Gastrocnemius medialis (tissue), 4 donors: Measurements from ENCODE around the gene CD27.

Experiments used
- POLR2A ChIP-seq, 2 donors: fragments of 450-650 bp; IDR thresholded peaks; one replicate each; pipeline ENCODE4 v1.6.1; 2017; ENCODE audit warnings: antibody characterized with exemption in 2 of 2, mild to moderate bottlenecking in 2 of 2, moderate library complexity in 2 of 2
- TF ChIP-seq, protein P1 (sequence below), 5 experiments: fragments of 450-650 bp in 3 of 5; fragments of 200-600 bp in 2 of 5; sonication (generic) in 2 of 5; IDR thresholded peaks in 4 of 5; conservative IDR thresholded peaks in 1 of 5; 1 replicate in 4 of 5; 2 replicates in 1 of 5; pipeline ENCODE4 v1.5.1; 2016 to 2019; ENCODE audit warnings: antibody characterized with exemption in 5 of 5, mild to moderate bottlenecking in 3 of 5, moderate library complexity in 3 of 5

DNA sequence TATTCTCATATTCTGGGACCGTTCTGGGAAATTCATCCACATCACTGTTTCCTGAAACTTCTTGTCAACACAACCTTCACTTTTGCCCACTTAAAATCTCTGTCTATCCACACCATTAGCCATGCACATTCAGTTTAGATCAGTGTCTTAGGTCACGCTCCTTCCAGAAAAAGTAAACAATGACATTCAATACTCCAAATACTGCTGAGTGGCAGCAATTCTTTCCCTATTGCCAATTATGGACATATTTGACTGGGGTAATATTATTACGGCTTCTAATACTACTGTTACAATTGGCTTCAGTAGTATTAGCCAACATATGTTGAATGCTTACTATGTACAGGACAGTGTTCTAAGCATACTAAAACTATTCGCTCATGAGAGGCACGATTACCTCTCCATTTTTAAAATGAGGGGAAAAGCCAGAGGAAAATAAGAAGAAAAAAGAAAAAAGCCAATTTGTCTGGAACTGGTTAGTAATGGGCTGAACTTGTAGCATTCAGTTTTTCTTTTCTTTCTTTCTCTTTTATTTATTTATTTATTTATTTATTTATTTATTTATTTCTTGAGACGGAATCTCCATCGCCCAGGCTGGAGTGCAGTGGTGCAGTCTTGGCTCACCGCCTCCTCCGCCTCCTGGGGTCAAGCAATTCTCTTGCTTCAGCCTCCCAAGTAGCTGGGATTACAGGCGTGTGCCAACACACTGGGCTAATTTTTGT is 37.4 kb upstream of the CD27 start:
- TF ChIP-seq, protein P1, sequence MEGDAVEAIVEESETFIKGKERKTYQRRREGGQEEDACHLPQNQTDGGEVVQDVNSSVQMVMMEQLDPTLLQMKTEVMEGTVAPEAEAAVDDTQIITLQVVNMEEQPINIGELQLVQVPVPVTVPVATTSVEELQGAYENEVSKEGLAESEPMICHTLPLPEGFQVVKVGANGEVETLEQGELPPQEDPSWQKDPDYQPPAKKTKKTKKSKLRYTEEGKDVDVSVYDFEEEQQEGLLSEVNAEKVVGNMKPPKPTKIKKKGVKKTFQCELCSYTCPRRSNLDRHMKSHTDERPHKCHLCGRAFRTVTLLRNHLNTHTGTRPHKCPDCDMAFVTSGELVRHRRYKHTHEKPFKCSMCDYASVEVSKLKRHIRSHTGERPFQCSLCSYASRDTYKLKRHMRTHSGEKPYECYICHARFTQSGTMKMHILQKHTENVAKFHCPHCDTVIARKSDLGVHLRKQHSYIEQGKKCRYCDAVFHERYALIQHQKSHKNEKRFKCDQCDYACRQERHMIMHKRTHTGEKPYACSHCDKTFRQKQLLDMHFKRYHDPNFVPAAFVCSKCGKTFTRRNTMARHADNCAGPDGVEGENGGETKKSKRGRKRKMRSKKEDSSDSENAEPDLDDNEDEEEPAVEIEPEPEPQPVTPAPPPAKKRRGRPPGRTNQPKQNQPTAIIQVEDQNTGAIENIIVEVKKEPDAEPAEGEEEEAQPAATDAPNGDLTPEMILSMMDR (IDR thresholded peaks at IDR 0.05 in 4 of 5, conservative IDR thresholded peaks at IDR 0.05 in 1 of 5) = no peak
- TF ChIP-seq POLR2A (IDR thresholded peaks at IDR 0.05) = no peak
